ENCODE results near the gene CRISP3. TPM values are rescaled to one million over a fixed set of nuclear protein-coding genes. Genes with fewer than 3 reads are reported as not detected.

CRISP3 gene
- total and polyA plus RNA-seq, 9 of the 15 experiments (the other 6 are each of a cell fraction or from before 2014, with no cell fraction given): 0.21 to 2.0 (median 0.58) TPM

DNA sequence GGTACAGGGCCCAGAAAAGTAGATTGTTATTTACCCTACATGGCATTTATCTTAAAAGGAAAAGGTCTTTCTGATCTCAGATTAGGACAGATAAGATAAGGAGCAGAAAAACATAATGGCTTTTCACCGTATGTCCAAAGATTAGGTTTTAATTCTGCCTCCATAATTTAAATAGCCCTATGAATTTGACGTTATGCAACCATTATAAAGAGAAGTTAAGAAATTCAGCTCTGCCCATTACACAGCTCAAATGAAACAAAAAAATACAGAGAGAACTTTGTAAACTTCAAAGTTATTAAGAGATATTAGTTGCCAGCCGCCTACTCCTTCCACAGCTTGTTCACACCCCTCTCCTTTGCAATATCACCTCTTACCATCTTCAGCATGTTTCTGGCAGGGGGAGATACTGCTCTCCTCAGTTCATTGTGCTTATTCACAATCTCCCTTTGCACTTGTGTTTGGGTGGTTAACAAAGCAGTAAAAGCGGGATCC is 8.1 kb downstream of the CRISP3 start (continued):
- TF ChIP-seq, protein P1, sequence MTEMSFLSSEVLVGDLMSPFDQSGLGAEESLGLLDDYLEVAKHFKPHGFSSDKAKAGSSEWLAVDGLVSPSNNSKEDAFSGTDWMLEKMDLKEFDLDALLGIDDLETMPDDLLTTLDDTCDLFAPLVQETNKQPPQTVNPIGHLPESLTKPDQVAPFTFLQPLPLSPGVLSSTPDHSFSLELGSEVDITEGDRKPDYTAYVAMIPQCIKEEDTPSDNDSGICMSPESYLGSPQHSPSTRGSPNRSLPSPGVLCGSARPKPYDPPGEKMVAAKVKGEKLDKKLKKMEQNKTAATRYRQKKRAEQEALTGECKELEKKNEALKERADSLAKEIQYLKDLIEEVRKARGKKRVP (CRISPR knock-in tag; IDR thresholded peaks at IDR 0.05): no peak
- TF ChIP-seq MTA3 (IDR thresholded peaks at IDR 0.05; ENCODE audit: borderline replicate concordance) (peak; percentile 58; the same call in 1 of the 2 replicates), SIRT6 (IDR thresholded peaks at IDR 0.05; ENCODE audit: low read depth, low read length) (no peak), SLC30A9 (CRISPR knock-in tag; IDR thresholded peaks at IDR 0.05) (no peak), HNRNPUL1 (IDR thresholded peaks at IDR 0.05; ENCODE audit: low read length) (no peak), CAMTA2 (CRISPR knock-in tag; conservative IDR thresholded peaks at IDR 0.05) (no peak), ZNF584 (CRISPR knock-in tag; IDR thresholded peaks at IDR 0.05; ENCODE audit: low read depth) (no peak), CEBPB (tag; IDR thresholded peaks at IDR 0.05) (peak; percentile 68), HNRNPK (IDR thresholded peaks at IDR 0.05; ENCODE audit: low read depth, low read length, poor library complexity, severe bottlenecking) (no peak), EP300 (IDR thresholded peaks at IDR 0.05; ENCODE audit: low read length) (peak; percentile 93), ZFX (CRISPR knock-in tag; IDR thresholded peaks at IDR 0.05) (no peak), DNMT1 (IDR thresholded peaks at IDR 0.05) (no peak), ZNF586 (CRISPR knock-in tag; conservative IDR thresholded peaks at IDR 0.05) (no peak), NCOA4 (IDR thresholded peaks at IDR 0.05; ENCODE audit: partially characterized antibody) (no peak), GTF2F1 (IDR thresholded peaks at IDR 0.05; ENCODE audit: low read depth, low read length) (no peak), GATAD2B (IDR thresholded peaks at IDR 0.05; ENCODE audit: borderline replicate concordance) (peak; percentile 95), FOXK1 (CRISPR knock-in tag; IDR thresholded peaks at IDR 0.05; ENCODE audit: borderline replicate concordance) (no peak), NCOA2 (IDR thresholded peaks at IDR 0.05; ENCODE audit: partially characterized antibody in 2 of 2) (peak; percentile 39 to 61), SRSF1 (IDR thresholded peaks at IDR 0.05; ENCODE audit: low read depth, low read length) (no peak), RHOXF2B (CRISPR knock-in tag; conservative IDR thresholded peaks at IDR 0.05) (no peak), ZNF3 (CRISPR knock-in tag; IDR thresholded peaks at IDR 0.05) (no peak), IFI16 (CRISPR knock-in tag; IDR thresholded peaks at IDR 0.05) (no peak)
- TF ChIP-seq, protein P2, sequence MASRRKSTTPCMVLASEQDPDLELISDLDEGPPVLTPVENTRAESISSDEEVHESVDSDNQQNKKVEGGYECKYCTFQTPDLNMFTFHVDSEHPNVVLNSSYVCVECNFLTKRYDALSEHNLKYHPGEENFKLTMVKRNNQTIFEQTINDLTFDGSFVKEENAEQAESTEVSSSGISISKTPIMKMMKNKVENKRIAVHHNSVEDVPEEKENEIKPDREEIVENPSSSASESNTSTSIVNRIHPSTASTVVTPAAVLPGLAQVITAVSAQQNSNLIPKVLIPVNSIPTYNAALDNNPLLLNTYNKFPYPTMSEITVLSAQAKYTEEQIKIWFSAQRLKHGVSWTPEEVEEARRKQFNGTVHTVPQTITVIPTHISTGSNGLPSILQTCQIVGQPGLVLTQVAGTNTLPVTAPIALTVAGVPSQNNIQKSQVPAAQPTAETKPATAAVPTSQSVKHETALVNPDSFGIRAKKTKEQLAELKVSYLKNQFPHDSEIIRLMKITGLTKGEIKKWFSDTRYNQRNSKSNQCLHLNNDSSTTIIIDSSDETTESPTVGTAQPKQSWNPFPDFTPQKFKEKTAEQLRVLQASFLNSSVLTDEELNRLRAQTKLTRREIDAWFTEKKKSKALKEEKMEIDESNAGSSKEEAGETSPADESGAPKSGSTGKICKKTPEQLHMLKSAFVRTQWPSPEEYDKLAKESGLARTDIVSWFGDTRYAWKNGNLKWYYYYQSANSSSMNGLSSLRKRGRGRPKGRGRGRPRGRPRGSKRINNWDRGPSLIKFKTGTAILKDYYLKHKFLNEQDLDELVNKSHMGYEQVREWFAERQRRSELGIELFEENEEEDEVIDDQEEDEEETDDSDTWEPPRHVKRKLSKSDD (conservative IDR thresholded peaks at IDR 0.05; ENCODE audit: low read length): no peak
- TF ChIP-seq, protein P3, sequence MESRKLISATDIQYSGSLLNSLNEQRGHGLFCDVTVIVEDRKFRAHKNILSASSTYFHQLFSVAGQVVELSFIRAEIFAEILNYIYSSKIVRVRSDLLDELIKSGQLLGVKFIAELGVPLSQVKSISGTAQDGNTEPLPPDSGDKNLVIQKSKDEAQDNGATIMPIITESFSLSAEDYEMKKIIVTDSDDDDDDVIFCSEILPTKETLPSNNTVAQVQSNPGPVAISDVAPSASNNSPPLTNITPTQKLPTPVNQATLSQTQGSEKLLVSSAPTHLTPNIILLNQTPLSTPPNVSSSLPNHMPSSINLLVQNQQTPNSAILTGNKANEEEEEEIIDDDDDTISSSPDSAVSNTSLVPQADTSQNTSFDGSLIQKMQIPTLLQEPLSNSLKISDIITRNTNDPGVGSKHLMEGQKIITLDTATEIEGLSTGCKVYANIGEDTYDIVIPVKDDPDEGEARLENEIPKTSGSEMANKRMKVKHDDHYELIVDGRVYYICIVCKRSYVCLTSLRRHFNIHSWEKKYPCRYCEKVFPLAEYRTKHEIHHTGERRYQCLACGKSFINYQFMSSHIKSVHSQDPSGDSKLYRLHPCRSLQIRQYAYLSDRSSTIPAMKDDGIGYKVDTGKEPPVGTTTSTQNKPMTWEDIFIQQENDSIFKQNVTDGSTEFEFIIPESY (CRISPR knock-in tag; IDR thresholded peaks at IDR 0.05): no peak
- TF ChIP-seq, protein P4, sequence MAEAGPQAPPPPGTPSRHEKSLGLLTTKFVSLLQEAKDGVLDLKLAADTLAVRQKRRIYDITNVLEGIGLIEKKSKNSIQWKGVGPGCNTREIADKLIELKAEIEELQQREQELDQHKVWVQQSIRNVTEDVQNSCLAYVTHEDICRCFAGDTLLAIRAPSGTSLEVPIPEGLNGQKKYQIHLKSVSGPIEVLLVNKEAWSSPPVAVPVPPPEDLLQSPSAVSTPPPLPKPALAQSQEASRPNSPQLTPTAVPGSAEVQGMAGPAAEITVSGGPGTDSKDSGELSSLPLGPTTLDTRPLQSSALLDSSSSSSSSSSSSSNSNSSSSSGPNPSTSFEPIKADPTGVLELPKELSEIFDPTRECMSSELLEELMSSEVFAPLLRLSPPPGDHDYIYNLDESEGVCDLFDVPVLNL (CRISPR knock-in tag; IDR thresholded peaks at IDR 0.05; ENCODE audit: low read depth): no peak

Data from K562 (cell line).